DMS153 treated with DMSO at 0.1 percent for 48 hours (cell line): Measurements from ENCODE around the gene SAV1.

Experiments
- DNase-seq: peaks from one replicate; lab custom pipeline; 2025; ENCODE audit not compliant: unreplicated experiment; lab: John Stamatoyannopoulos, UW

The SAV1 gene

GRCh38 chr14:50610465-50610864, 57.6 kb downstream of the SAV1 start:
- DNase-seq: no peak

GRCh38 chr14:50608302-50608851, 59.7 kb downstream of the SAV1 start:
- no peak for DNase-seq

GRCh38 chr14:50607761-50608160, 60.3 kb downstream of the SAV1 start:
- DNase-seq: no peak

GRCh38 chr14:50607181-50607580, 60.9 kb downstream of the SAV1 start:
- DNase-seq: no peak

- DNase-seq: no peak
Observed at GRCh38 chr14:50606468-50606867, 61.6 kb downstream of the SAV1 start.

- DNase-seq: no peak
Observed at GRCh38 chr14:50605766-50606165, 62.3 kb downstream of the SAV1 start.

- DNase-seq: no peak
Observed at GRCh38 chr14:50603565-50603964, 64.5 kb downstream of the SAV1 start.

GRCh38 chr14:50602035-50602434, 66.1 kb downstream of the SAV1 start:
- DNase-seq: no peak

GRCh38 chr14:50601394-50601793, 66.7 kb downstream of the SAV1 start:
- DNase-seq: no peak

GRCh38 chr14:50600849-50601248, 67.3 kb downstream of the SAV1 start:
- no peak for DNase-seq

- DNase-seq: peak; percentile 5
Observed at GRCh38 chr14:50599700-50600444, 68.2 kb downstream of the SAV1 start.

GRCh38 chr14:50598765-50599164, 69.3 kb downstream of the SAV1 start:
- no peak for DNase-seq

- no peak for DNase-seq
Observed at GRCh38 chr14:50594577-50595316, 73.4 kb downstream of the SAV1 start.

GRCh38 chr14:50590464-50590863, 77.6 kb downstream of the SAV1 start:
- no peak for DNase-seq
